ENCODE measurements around the gene MAPKAP1. TPM values are rescaled to one million over a fixed set of nuclear protein-coding genes. Genes with fewer than 3 reads are reported as not detected.
"Not testable (repeated sequence)": the region's sequence is repeated elsewhere in the genome, so short reads cannot be mapped to it uniquely, and the experiment has no call there.

The MAPKAP1 gene
- polyA plus RNA-seq, 1 donor: 46.8 TPM

- WGBS (ENCODE audit: insufficient coverage, low lambda C conversion rate): no CpG with 5 or more reads among the region's 13 CpGs
- peaks cover 15% of the 10 kb centered on the region for H3K27me3 ChIP-seq (ENCODE audit: control insufficient read depth, insufficient read depth, low read length)
- DNase-seq: no peak
Observed at GRCh38 chr9:125406810-125407087, 300.3 kb downstream of the MAPKAP1 start.

GRCh38 chr9:125405938-125406809 lies 300.8 kb downstream of the MAPKAP1 start:
- no peak overlapping the region for H3K27ac ChIP-seq (ENCODE audit: low read length)
- no peaks in the 10 kb centered on the region for H3K36me3 ChIP-seq (ENCODE audit: control insufficient read depth, insufficient read depth, low read length)
- peaks cover 4% of the 10 kb centered on the region for H3K4me1 ChIP-seq (ENCODE audit: control insufficient read depth, insufficient read depth, low read length)
- H3K9me3 ChIP-seq (ENCODE audit: control insufficient read depth, low read depth, low read length): peaks cover 9% of the 10 kb centered on the region
- H3K4me3 ChIP-seq (ENCODE audit: low read length): no peak overlapping the region
- no peak for DNase-seq
- peaks cover 15% of the 10 kb centered on the region for H3K27me3 ChIP-seq (ENCODE audit: control insufficient read depth, insufficient read depth, low read length)
- 100% methylated on average over 1 of the region's 15 CpGs for WGBS (ENCODE audit: insufficient coverage, low lambda C conversion rate)

More at GRCh38 chr9:125406810-125407087, 300.3 kb downstream of the MAPKAP1 start:
- Histone ChIP-seq H3K27ac (ENCODE audit: low read length) (no peak overlapping the region), H3K4me3 (ENCODE audit: low read length) (no peak overlapping the region), H3K36me3 (ENCODE audit: control insufficient read depth, insufficient read depth, low read length) (no peaks in the 10 kb centered on the region), H3K4me1 (ENCODE audit: control insufficient read depth, insufficient read depth, low read length) (peaks cover 4% of the 10 kb centered on the region), H3K9me3 (ENCODE audit: control insufficient read depth, low read depth, low read length) (peaks cover 9% of the 10 kb centered on the region)

GRCh38 chr9:125404733-125405132 lies 302.3 kb downstream of the MAPKAP1 start:
- H3K9me3 ChIP-seq (ENCODE audit: control insufficient read depth, low read depth, low read length): peaks cover 6% of the 10 kb centered on the region
- DNase-seq: no peak
- peaks cover 15% of the 10 kb centered on the region for H3K27me3 ChIP-seq (ENCODE audit: control insufficient read depth, insufficient read depth, low read length)
- no CpG with 5 or more reads among the region's 7 CpGs for WGBS (ENCODE audit: insufficient coverage, low lambda C conversion rate)
- H3K4me3 ChIP-seq (ENCODE audit: low read length): no peak overlapping the region
- peaks cover 4% of the 10 kb centered on the region for H3K4me1 ChIP-seq (ENCODE audit: control insufficient read depth, insufficient read depth, low read length)
- no peaks in the 10 kb centered on the region for H3K36me3 ChIP-seq (ENCODE audit: control insufficient read depth, insufficient read depth, low read length)
- H3K27ac ChIP-seq (ENCODE audit: low read length): no peak overlapping the region

- Histone ChIP-seq H3K36me3 (ENCODE audit: control insufficient read depth, insufficient read depth, low read length) (no peaks in the 10 kb centered on the region), H3K27ac (ENCODE audit: low read length) (no peak overlapping the region), H3K4me1 (ENCODE audit: control insufficient read depth, insufficient read depth, low read length) (no peaks in the 10 kb centered on the region), H3K27me3 (ENCODE audit: control insufficient read depth, insufficient read depth, low read length) (no peaks in the 10 kb centered on the region), H3K4me3 (ENCODE audit: low read length) (no peak overlapping the region), H3K9me3 (ENCODE audit: control insufficient read depth, low read depth, low read length) (no peaks in the 10 kb centered on the region)
- WGBS (ENCODE audit: insufficient coverage, low lambda C conversion rate): no CpG with 5 or more reads among the region's 12 CpGs
- no peak for DNase-seq
Observed at GRCh38 chr9:125400725-125401716, 306.0 kb downstream of the MAPKAP1 start.

GRCh38 chr9:125400232-125400631 lies 306.8 kb downstream of the MAPKAP1 start:
- H3K36me3 ChIP-seq (ENCODE audit: control insufficient read depth, insufficient read depth, low read length); H3K27ac ChIP-seq (ENCODE audit: low read length); H3K4me1 ChIP-seq (ENCODE audit: control insufficient read depth, insufficient read depth, low read length); H3K27me3 ChIP-seq (ENCODE audit: control insufficient read depth, insufficient read depth, low read length); H3K4me3 ChIP-seq (ENCODE audit: low read length); H3K9me3 ChIP-seq (ENCODE audit: control insufficient read depth, low read depth, low read length); DNase-seq: not testable (repeated sequence)
- 81% methylated on average over 6 of the region's 8 CpGs for WGBS (ENCODE audit: insufficient coverage, low lambda C conversion rate)

GRCh38 chr9:125399666-125400065 lies 307.3 kb downstream of the MAPKAP1 start:
- H3K27me3 ChIP-seq (ENCODE audit: control insufficient read depth, insufficient read depth, low read length): no peaks in the 10 kb centered on the region
- H3K36me3 ChIP-seq (ENCODE audit: control insufficient read depth, insufficient read depth, low read length): no peaks in the 10 kb centered on the region
- DNase-seq: no peak
- H3K4me3 ChIP-seq (ENCODE audit: low read length): no peak overlapping the region
- no peaks in the 10 kb centered on the region for H3K4me1 ChIP-seq (ENCODE audit: control insufficient read depth, insufficient read depth, low read length)
- no CpG with 5 or more reads among the region's 20 CpGs for WGBS (ENCODE audit: insufficient coverage, low lambda C conversion rate)
- no peak overlapping the region for H3K27ac ChIP-seq (ENCODE audit: low read length)
- H3K9me3 ChIP-seq (ENCODE audit: control insufficient read depth, low read depth, low read length): no peaks in the 10 kb centered on the region

GRCh38 chr9:125399165-125399564 lies 307.8 kb downstream of the MAPKAP1 start:
- no peak overlapping the region for H3K4me3 ChIP-seq (ENCODE audit: low read length)
- H3K9me3 ChIP-seq (ENCODE audit: control insufficient read depth, low read depth, low read length): no peaks in the 10 kb centered on the region
- H3K27ac ChIP-seq (ENCODE audit: low read length): no peak overlapping the region
- DNase-seq: no peak
- H3K27me3 ChIP-seq (ENCODE audit: control insufficient read depth, insufficient read depth, low read length): no peaks in the 10 kb centered on the region
- no peaks in the 10 kb centered on the region for H3K36me3 ChIP-seq (ENCODE audit: control insufficient read depth, insufficient read depth, low read length)
- no peaks in the 10 kb centered on the region for H3K4me1 ChIP-seq (ENCODE audit: control insufficient read depth, insufficient read depth, low read length)
- WGBS (ENCODE audit: insufficient coverage, low lambda C conversion rate): no CpG with 5 or more reads among the region's 12 CpGs

- Histone ChIP-seq H3K27ac (ENCODE audit: low read length) (no peak overlapping the region), H3K4me3 (ENCODE audit: low read length) (no peak overlapping the region), H3K4me1 (ENCODE audit: control insufficient read depth, insufficient read depth, low read length) (no peaks in the 10 kb centered on the region), H3K36me3 (ENCODE audit: control insufficient read depth, insufficient read depth, low read length) (no peaks in the 10 kb centered on the region), H3K27me3 (ENCODE audit: control insufficient read depth, insufficient read depth, low read length) (no peaks in the 10 kb centered on the region), H3K9me3 (ENCODE audit: control insufficient read depth, low read depth, low read length) (no peaks in the 10 kb centered on the region)
- DNase-seq: no peak
- WGBS (ENCODE audit: insufficient coverage, low lambda C conversion rate): no CpG with 5 or more reads among the region's 1 CpG
Observed at GRCh38 chr9:125398243-125398642, 308.8 kb downstream of the MAPKAP1 start.

GRCh38 chr9:125397736-125398135 lies 309.3 kb downstream of the MAPKAP1 start:
- WGBS (ENCODE audit: insufficient coverage, low lambda C conversion rate): no CpG with 5 or more reads among the region's 11 CpGs
- Histone ChIP-seq H3K9me3 (ENCODE audit: control insufficient read depth, low read depth, low read length) (no peaks in the 10 kb centered on the region), H3K36me3 (ENCODE audit: control insufficient read depth, insufficient read depth, low read length) (no peaks in the 10 kb centered on the region)

GRCh38 chr9:125396799-125397198 lies 310.2 kb downstream of the MAPKAP1 start:
- H3K27ac ChIP-seq (ENCODE audit: low read length): no peak overlapping the region
- no peak for DNase-seq
- no peak overlapping the region for H3K4me3 ChIP-seq (ENCODE audit: low read length)
- H3K9me3 ChIP-seq (ENCODE audit: control insufficient read depth, low read depth, low read length): no peaks in the 10 kb centered on the region
- 80% methylated on average over 1 of the region's 6 CpGs for WGBS (ENCODE audit: insufficient coverage, low lambda C conversion rate)
- no peaks in the 10 kb centered on the region for H3K36me3 ChIP-seq (ENCODE audit: control insufficient read depth, insufficient read depth, low read length)
- H3K27me3 ChIP-seq (ENCODE audit: control insufficient read depth, insufficient read depth, low read length): no peaks in the 10 kb centered on the region
- no peaks in the 10 kb centered on the region for H3K4me1 ChIP-seq (ENCODE audit: control insufficient read depth, insufficient read depth, low read length)

More at GRCh38 chr9:125397736-125398135, 309.3 kb downstream of the MAPKAP1 start:
- Histone ChIP-seq H3K4me1 (ENCODE audit: control insufficient read depth, insufficient read depth, low read length) (no peaks in the 10 kb centered on the region), H3K4me3 (ENCODE audit: low read length) (no peak overlapping the region), H3K27me3 (ENCODE audit: control insufficient read depth, insufficient read depth, low read length) (no peaks in the 10 kb centered on the region), H3K27ac (ENCODE audit: low read length) (no peak overlapping the region)
- no peak for DNase-seq
